ENCODE results near the gene PACSIN1.

Gene PACSIN1

GRCh38 chr6:34445313-34445860 lies 20.5 kb upstream of the PACSIN1 start:
- H3K36me3 ChIP-seq (ENCODE audit: low read depth) = no peaks in the 10 kb centered on the region
- H3K4me1 ChIP-seq (ENCODE audit: insufficient read depth, poor library complexity, severe bottlenecking) = no peaks in the 10 kb centered on the region
- ATAC-seq (ENCODE audit: low read depth) (no peak), DNase-seq (ENCODE audit: low spot score) (no peak)
- H3K27me3 ChIP-seq (ENCODE audit: insufficient read depth, poor library complexity, severe bottlenecking) = no peaks in the 10 kb centered on the region
- no peaks in the 10 kb centered on the region for H3K9me3 ChIP-seq (ENCODE audit: severe bottlenecking)
- no peak overlapping the region for H3K27ac ChIP-seq (ENCODE audit: poor library complexity, severe bottlenecking)
- TF ChIP-seq CTCF (IDR thresholded peaks at IDR 0.05; ENCODE audit: poor library complexity, severe bottlenecking) = no peak
- no peak overlapping the region for H3K4me3 ChIP-seq (ENCODE audit: severe bottlenecking)

- Histone ChIP-seq H3K27ac (ENCODE audit: poor library complexity, severe bottlenecking) (no peak overlapping the region), H3K4me3 (ENCODE audit: severe bottlenecking) (no peak overlapping the region), H3K9me3 (ENCODE audit: severe bottlenecking) (no peaks in the 10 kb centered on the region), H3K36me3 (ENCODE audit: low read depth) (no peaks in the 10 kb centered on the region), H3K4me1 (ENCODE audit: insufficient read depth, poor library complexity, severe bottlenecking) (no peaks in the 10 kb centered on the region), H3K27me3 (ENCODE audit: insufficient read depth, poor library complexity, severe bottlenecking) (no peaks in the 10 kb centered on the region)
- DNase-seq (ENCODE audit: low spot score) (no peak), ATAC-seq (ENCODE audit: low read depth) (no peak)
- no peak for TF ChIP-seq CTCF (IDR thresholded peaks at IDR 0.05; ENCODE audit: poor library complexity, severe bottlenecking)
These were observed 18.5 kb upstream of the PACSIN1 start for GRCh38 chr6:34447386-34447785.

- no peak for DNase-seq (ENCODE audit: low spot score)
These were observed 18.0 kb upstream of the PACSIN1 start for GRCh38 chr6:34447910-34448309.

GRCh38 chr6:34451192-34451591 lies 14.7 kb upstream of the PACSIN1 start:
- ATAC-seq (ENCODE audit: low read depth) = no peak
- Histone ChIP-seq H3K27ac (ENCODE audit: poor library complexity, severe bottlenecking) (no peak overlapping the region), H3K4me1 (ENCODE audit: insufficient read depth, poor library complexity, severe bottlenecking) (no peaks in the 10 kb centered on the region), H3K4me3 (ENCODE audit: severe bottlenecking) (no peak overlapping the region), H3K9me3 (ENCODE audit: severe bottlenecking) (no peaks in the 10 kb centered on the region), H3K36me3 (ENCODE audit: low read depth) (no peaks in the 10 kb centered on the region), H3K27me3 (ENCODE audit: insufficient read depth, poor library complexity, severe bottlenecking) (no peaks in the 10 kb centered on the region)
- no peak for DNase-seq (ENCODE audit: low spot score)
- no peak for TF ChIP-seq CTCF (IDR thresholded peaks at IDR 0.05; ENCODE audit: poor library complexity, severe bottlenecking)

More at GRCh38 chr6:34447910-34448309, 18.0 kb upstream of the PACSIN1 start:
- Histone ChIP-seq H3K4me1 (ENCODE audit: insufficient read depth, poor library complexity, severe bottlenecking) (no peaks in the 10 kb centered on the region), H3K4me3 (ENCODE audit: severe bottlenecking) (no peak overlapping the region), H3K27ac (ENCODE audit: poor library complexity, severe bottlenecking) (no peak overlapping the region), H3K9me3 (ENCODE audit: severe bottlenecking) (no peaks in the 10 kb centered on the region), H3K36me3 (ENCODE audit: low read depth) (no peaks in the 10 kb centered on the region), H3K27me3 (ENCODE audit: insufficient read depth, poor library complexity, severe bottlenecking) (no peaks in the 10 kb centered on the region)
- no peak for TF ChIP-seq CTCF (IDR thresholded peaks at IDR 0.05; ENCODE audit: poor library complexity, severe bottlenecking)
- peak; percentile 40; the same call in 1 of the 3 replicates for ATAC-seq (ENCODE audit: low read depth)

- H3K27ac ChIP-seq (ENCODE audit: poor library complexity, severe bottlenecking) = no peak overlapping the region
- no peaks in the 10 kb centered on the region for H3K36me3 ChIP-seq (ENCODE audit: low read depth)
- DNase-seq (ENCODE audit: low spot score) = no peak
- no peaks in the 10 kb centered on the region for H3K4me1 ChIP-seq (ENCODE audit: insufficient read depth, poor library complexity, severe bottlenecking)
- H3K4me3 ChIP-seq (ENCODE audit: severe bottlenecking) = no peak overlapping the region
- TF ChIP-seq CTCF (IDR thresholded peaks at IDR 0.05; ENCODE audit: poor library complexity, severe bottlenecking) = no peak
- no peaks in the 10 kb centered on the region for H3K9me3 ChIP-seq (ENCODE audit: severe bottlenecking)
- no peaks in the 10 kb centered on the region for H3K27me3 ChIP-seq (ENCODE audit: insufficient read depth, poor library complexity, severe bottlenecking)
- no peak for ATAC-seq (ENCODE audit: low read depth)
These were observed 10.0 kb upstream of the PACSIN1 start for GRCh38 chr6:34455831-34456230.

Measured in RWPE2 (cell line).